ENCODE results near the gene IL22RA2. TPM values are rescaled to one million over a fixed set of nuclear protein-coding genes. Genes with fewer than 3 reads are reported as not detected.

Gene IL22RA2
- total and polyA plus RNA-seq, 2 of the 13 experiments (the other 11 are each of a cell fraction or from before 2014, with no cell fraction given) = not detected

GRCh38 chr6:137219664-137220252 lies 46.3 kb upstream of the IL22RA2 start:
- peaks cover 0 to 4% of the 10 kb centered on the region in 2 experiments; a peak in 1 of 5 replicates for H3K27me3 ChIP-seq (ENCODE audit: control insufficient read depth in 1 of 2, insufficient read depth in 2 of 2, low read length in 2 of 2)
- BruUV-seq (replicated peaks) = TSS peak; percentile 80
- ATAC-seq (0 out of 3 replicates have a peak, but pooled peaks have one; percentile 4), FAIRE-seq (no peak), DNase-seq (ENCODE audit: low spot score) (no peak)
- peak overlapping the region; percentile 88 for H3K27ac ChIP-seq (ENCODE audit: extremely low read length, insufficient read depth, low read length)
- intact Hi-C loops (cut with micrococcal nuclease; ENCODE audit: unreplicated experiment) = loop anchor here (1.0 to 5.0 kb wide), 4 partner anchors 22 to 135 kb away; no protein-coding TSS in a partner anchor
- H4K20me1 ChIP-seq (ENCODE audit: insufficient read depth, low read length) = peaks cover 29% of the 10 kb centered on the region
- WGBS (ENCODE audit: low lambda C conversion rate) = 27% methylated on average over 6 of the region's 6 CpGs
- peak overlapping the region; percentile 87 to 93 (median 89) for H3K4me3 ChIP-seq (replicated peaks in 1 of 3; ENCODE audit: insufficient read depth in 1 of 3, low read depth in 2 of 3, low read length in 3 of 3)
- ChIA-PET CTCF (ENCODE audit: low intra/inter-chr PET ratio, low total read pairs) (no interaction called here), POLR2A (interaction anchor here (0.8 to 1.6 kb wide), 2 partner anchors 22 to 95 kb away, joined by 3 to 7 read pairs; no protein-coding TSS in a partner anchor)
- H3K4me1 ChIP-seq (ENCODE audit: insufficient read depth, low read length) = peaks cover 55% of the 10 kb centered on the region
- H3K9ac ChIP-seq (ENCODE audit: insufficient read depth, low read depth, low read length) = peak overlapping the region; percentile 92
- H3K4me2 ChIP-seq (ENCODE audit: low read depth, low read length) = peak overlapping the region; percentile 98
- H2AFZ ChIP-seq (ENCODE audit: low read length) = peak overlapping the region; percentile 69
- peaks cover 44% of the 10 kb centered on the region for H3K79me2 ChIP-seq (ENCODE audit: insufficient read depth, low read length)
- no peaks in the 10 kb centered on the region for H3K9me3 ChIP-seq (ENCODE audit: low read length)
- H3K36me3 ChIP-seq (replicated peaks in 1 of 2; ENCODE audit: control insufficient read depth in 1 of 2, insufficient read depth in 2 of 2, low read length in 2 of 2) = no peaks in the 10 kb centered on the region
- in situ Hi-C loops (cut with HindIII; ENCODE audit: extremely low pct_ligation_motif_present, low pct_unique_long_range_greater_than_20kb) = no loop called here
- TF ChIP-seq CHD4 (IDR thresholded peaks at IDR 0.05; ENCODE audit: borderline replicate concordance, low read length) (peak; percentile 71; the same call in 1 of the 2 replicates), MAF1 (CRISPR knock-in tag; IDR thresholded peaks at IDR 0.05; ENCODE audit: borderline replicate concordance) (no peak), ZSCAN9 (CRISPR knock-in tag; IDR thresholded peaks at IDR 0.05; ENCODE audit: borderline replicate concordance) (peak; percentile 8; the same call in 1 of the 2 replicates), EHMT2 (IDR thresholded peaks at IDR 0.05; ENCODE audit: borderline replicate concordance, low read depth, low read length) (0 out of 2 replicates have a peak, but pooled peaks have one; percentile 21), NFIC (IDR thresholded peaks at IDR 0.05; ENCODE audit: low read length) (0 out of 2 replicates have a peak, but pooled peaks have one; percentile 53), PRDM4 (CRISPR knock-in tag; IDR thresholded peaks at IDR 0.05; ENCODE audit: borderline replicate concordance) (0 out of 2 replicates have a peak, but pooled peaks have one; percentile 13), NFKBIZ (CRISPR knock-in tag; IDR thresholded peaks at IDR 0.05) (peak; percentile 7; the same call in 1 of the 2 replicates), TGIF2 (CRISPR knock-in tag; IDR thresholded peaks at IDR 0.05) (no peak), SMAD3 (CRISPR knock-in tag; IDR thresholded peaks at IDR 0.05) (0 out of 2 replicates have a peak, but pooled peaks have one; percentile 62), SIX4 (CRISPR knock-in tag; IDR thresholded peaks at IDR 0.05) (peak; percentile 6; the same call in 1 of the 2 replicates)
- TF ChIP-seq, protein P1, sequence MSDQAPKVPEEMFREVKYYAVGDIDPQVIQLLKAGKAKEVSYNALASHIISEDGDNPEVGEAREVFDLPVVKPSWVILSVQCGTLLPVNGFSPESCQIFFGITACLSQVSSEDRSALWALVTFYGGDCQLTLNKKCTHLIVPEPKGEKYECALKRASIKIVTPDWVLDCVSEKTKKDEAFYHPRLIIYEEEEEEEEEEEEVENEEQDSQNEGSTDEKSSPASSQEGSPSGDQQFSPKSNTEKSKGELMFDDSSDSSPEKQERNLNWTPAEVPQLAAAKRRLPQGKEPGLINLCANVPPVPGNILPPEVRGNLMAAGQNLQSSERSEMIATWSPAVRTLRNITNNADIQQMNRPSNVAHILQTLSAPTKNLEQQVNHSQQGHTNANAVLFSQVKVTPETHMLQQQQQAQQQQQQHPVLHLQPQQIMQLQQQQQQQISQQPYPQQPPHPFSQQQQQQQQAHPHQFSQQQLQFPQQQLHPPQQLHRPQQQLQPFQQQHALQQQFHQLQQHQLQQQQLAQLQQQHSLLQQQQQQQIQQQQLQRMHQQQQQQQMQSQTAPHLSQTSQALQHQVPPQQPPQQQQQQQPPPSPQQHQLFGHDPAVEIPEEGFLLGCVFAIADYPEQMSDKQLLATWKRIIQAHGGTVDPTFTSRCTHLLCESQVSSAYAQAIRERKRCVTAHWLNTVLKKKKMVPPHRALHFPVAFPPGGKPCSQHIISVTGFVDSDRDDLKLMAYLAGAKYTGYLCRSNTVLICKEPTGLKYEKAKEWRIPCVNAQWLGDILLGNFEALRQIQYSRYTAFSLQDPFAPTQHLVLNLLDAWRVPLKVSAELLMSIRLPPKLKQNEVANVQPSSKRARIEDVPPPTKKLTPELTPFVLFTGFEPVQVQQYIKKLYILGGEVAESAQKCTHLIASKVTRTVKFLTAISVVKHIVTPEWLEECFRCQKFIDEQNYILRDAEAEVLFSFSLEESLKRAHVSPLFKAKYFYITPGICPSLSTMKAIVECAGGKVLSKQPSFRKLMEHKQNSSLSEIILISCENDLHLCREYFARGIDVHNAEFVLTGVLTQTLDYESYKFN (CRISPR knock-in tag; conservative IDR thresholded peaks at IDR 0.05) = peak; percentile 46; the same call in 1 of the 2 replicates
- TF ChIP-seq, protein P2, sequence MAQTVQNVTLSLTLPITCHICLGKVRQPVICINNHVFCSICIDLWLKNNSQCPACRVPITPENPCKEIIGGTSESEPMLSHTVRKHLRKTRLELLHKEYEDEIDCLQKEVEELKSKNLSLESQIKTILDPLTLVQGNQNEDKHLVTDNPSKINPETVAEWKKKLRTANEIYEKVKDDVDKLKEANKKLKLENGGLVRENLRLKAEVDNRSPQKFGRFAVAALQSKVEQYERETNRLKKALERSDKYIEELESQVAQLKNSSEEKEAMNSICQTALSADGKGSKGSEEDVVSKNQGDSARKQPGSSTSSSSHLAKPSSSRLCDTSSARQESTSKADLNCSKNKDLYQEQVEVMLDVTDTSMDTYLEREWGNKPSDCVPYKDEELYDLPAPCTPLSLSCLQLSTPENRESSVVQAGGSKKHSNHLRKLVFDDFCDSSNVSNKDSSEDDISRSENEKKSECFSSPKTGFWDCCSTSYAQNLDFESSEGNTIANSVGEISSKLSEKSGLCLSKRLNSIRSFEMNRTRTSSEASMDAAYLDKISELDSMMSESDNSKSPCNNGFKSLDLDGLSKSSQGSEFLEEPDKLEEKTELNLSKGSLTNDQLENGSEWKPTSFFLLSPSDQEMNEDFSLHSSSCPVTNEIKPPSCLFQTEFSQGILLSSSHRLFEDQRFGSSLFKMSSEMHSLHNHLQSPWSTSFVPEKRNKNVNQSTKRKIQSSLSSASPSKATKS (CRISPR knock-in tag; IDR thresholded peaks at IDR 0.05) = 0 out of 2 replicates have a peak, but pooled peaks have one; percentile 86

Measured in HepG2 (cell line).